Subcutaneous adipose tissue (tissue), 4 donors: ENCODE data around the gene CCDC187. TPM values are rescaled to one million over a fixed set of nuclear protein-coding genes. Genes with fewer than 3 reads are reported as not detected.

ENCODE experiments used
- CTCF ChIP-seq: fragments of 450-650 bp; IDR thresholded peaks from one replicate; pipeline ENCODE4 v1.5.1; 2016; ENCODE audit warnings: low read depth, mild to moderate bottlenecking, control low read depth, antibody characterized with exemption, moderate library complexity
- total RNA-seq, 4 donors: library from RNA; depleted of rRNA; stranded (reverse); fragments of >200 nt; gene quantifications; one replicate each; pipeline ENCODE4 v1.1.0, GENCODE V29; 2016

Gene CCDC187
- total RNA-seq, 4 donors from 2014 or later, result not detected

- TF ChIP-seq CTCF, result no peak
These were observed 43.1 kb upstream of the CCDC187 start for GRCh38 chr9:136346927-136347465.

- no peak for TF ChIP-seq CTCF
These were observed 42.2 kb upstream of the CCDC187 start for GRCh38 chr9:136346157-136346481.

- no peak for TF ChIP-seq CTCF
These were observed 41.6 kb upstream of the CCDC187 start for GRCh38 chr9:136345281-136346156.

- TF ChIP-seq CTCF, result no peak
These were observed 40.8 kb upstream of the CCDC187 start for GRCh38 chr9:136344544-136345280.

- TF ChIP-seq CTCF, result no peak
These were observed 40.0 kb upstream of the CCDC187 start for GRCh38 chr9:136343884-136344269.

GRCh38 chr9:136343121-136343883 lies 39.4 kb upstream of the CCDC187 start:
- TF ChIP-seq CTCF, result no peak
